GM06990 (cell line): Measurements from ENCODE around the gene TMX3.

Source experiments
- DNase-seq: peaks from one replicate; pipeline ENCODE4 v3.0.0-alpha.2; 2011; ENCODE audit not compliant: insufficient read length; ENCODE audit errors: extremely low read depth
- H3K27me3 ChIP-seq: replicated peaks from 2 replicates; pipeline ENCODE4 v1.6.0; 2011; ENCODE audit warnings: low read length; ENCODE audit not compliant: control insufficient read depth, insufficient read depth
- H3K36me3 ChIP-seq: 2 replicates; pipeline ENCODE4 v1.5.1; 2011; ENCODE audit warnings: low read length; ENCODE audit not compliant: control insufficient read depth, insufficient read depth
- H3K4me3 ChIP-seq: replicated peaks from 2 replicates; pipeline ENCODE4 v1.5.1; 2011; ENCODE audit warnings: low read depth, mild to moderate bottlenecking, control low read depth, low read length
- CTCF ChIP-seq: IDR thresholded peaks from 2 replicates; pipeline ENCODE4 v1.5.1; 2011; ENCODE audit warnings: low read length, control low read depth, mild to moderate bottlenecking, inconsistent platforms; ENCODE audit not compliant: insufficient read depth, poor library complexity, severe bottlenecking

TMX3 gene

GRCh38 chr18:68696937-68697336, 18.0 kb downstream of the TMX3 start:
- no peak for TF ChIP-seq CTCF
- H3K4me3 ChIP-seq, result no peak overlapping the region
- no peak for DNase-seq
- H3K27me3 ChIP-seq, result no peaks in the 10 kb centered on the region
- H3K36me3 ChIP-seq, result peaks cover 15% of the 10 kb centered on the region

GRCh38 chr18:68694316-68694715, 20.6 kb downstream of the TMX3 start:
- no peak overlapping the region for H3K4me3 ChIP-seq
- TF ChIP-seq CTCF, result no peak

GRCh38 chr18:68693091-68693815, 21.7 kb downstream of the TMX3 start:
- no peak for TF ChIP-seq CTCF
- Histone ChIP-seq H3K27me3 (no peaks in the 10 kb centered on the region), H3K4me3 (no peak overlapping the region), H3K36me3 (peaks cover 17% of the 10 kb centered on the region)
- DNase-seq, result no peak

More at GRCh38 chr18:68694316-68694715, 20.6 kb downstream of the TMX3 start:
- Histone ChIP-seq H3K27me3 (no peaks in the 10 kb centered on the region), H3K36me3 (peaks cover 17% of the 10 kb centered on the region)
- DNase-seq, result no peak

- Histone ChIP-seq H3K36me3 (peaks cover 5% of the 10 kb centered on the region), H3K4me3 (no peak overlapping the region), H3K27me3 (no peaks in the 10 kb centered on the region)
- no peak for TF ChIP-seq CTCF
- DNase-seq, result no peak
Observed at GRCh38 chr18:68679528-68679927, 35.4 kb downstream of the TMX3 start.

GRCh38 chr18:68676913-68677312, 38.0 kb downstream of the TMX3 start:
- peaks cover 5% of the 10 kb centered on the region for H3K36me3 ChIP-seq
- DNase-seq, result no peak
- H3K4me3 ChIP-seq, result no peak overlapping the region
- H3K27me3 ChIP-seq, result no peaks in the 10 kb centered on the region
- peak; percentile 31 for TF ChIP-seq CTCF
